Hematopoietic multipotent progenitor cell treated with erythropoietin and hydrocortisone succinate and interleukin-3 and kit ligand, for 15 days (in vitro differentiated cells): ENCODE measurements around the gene ECM1.

Source experiments
- DNase-seq: peaks from one replicate; pipeline ENCODE4 v3.0.0-alpha.2; 2015; ENCODE audit warnings: low spot score

Gene ECM1

GRCh38 chr1:150512846-150513245 is 4.9 kb downstream of the ECM1 start:
- DNase-seq = no peak

- peak; percentile 62 for DNase-seq
Measured at GRCh38 chr1:150513351-150513791, 5.5 kb downstream of the ECM1 start.

DNA sequence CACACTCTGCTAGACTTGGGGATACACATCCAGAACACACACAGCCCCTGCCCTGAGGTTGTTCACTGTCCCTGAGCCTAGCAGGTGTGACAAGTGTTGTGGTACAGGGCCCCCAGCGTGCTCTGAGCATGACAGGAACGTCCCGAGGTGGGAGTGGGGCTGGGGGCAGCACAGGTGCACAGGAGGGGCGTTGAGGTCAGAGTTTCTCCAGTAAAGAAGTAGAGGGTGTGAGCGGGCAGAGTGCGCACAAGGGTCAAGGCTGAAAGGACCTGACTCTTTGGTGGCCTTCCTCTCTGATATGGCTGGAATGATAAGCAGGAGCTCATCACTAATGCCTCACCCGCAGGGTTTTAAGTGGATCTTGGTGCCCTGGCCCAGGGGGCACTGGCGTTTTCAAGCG is 6.4 kb downstream of the ECM1 start:
- no peak for DNase-seq

DNA sequence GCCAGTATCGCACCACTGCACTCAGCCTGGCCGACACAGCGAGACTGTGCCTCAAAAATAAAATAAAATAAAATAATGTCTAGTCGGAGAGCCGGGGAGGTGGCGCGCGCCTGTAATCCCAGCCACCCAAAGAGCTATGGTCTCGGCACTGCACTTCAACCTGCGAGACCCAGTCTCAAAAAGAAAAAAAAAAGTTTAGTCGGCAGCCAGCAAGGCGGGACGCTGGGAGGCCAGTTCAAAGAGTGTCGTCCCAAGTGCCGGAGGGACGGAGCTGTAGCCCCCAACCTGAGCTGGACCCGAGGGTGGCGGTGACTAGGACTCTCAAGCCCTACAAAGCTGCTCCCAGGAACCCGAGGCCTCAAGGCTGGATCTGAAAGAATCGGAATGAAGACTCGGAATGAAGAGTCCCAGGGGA is 7.0 kb downstream of the ECM1 start:
- DNase-seq = no peak

- DNase-seq = peak; percentile 96
Measured at GRCh38 chr1:150515328-150516049, 7.6 kb downstream of the ECM1 start, which contains the start of gene FALEC. TSS of gene FALEC (plus strand) at chr1:150515752.

GRCh38 chr1:150516050-150516591 is 8.2 kb downstream of the ECM1 start:
- DNase-seq = no peak

- no peak for DNase-seq
Measured at GRCh38 chr1:150516616-150517015, 8.7 kb downstream of the ECM1 start.

- no peak for DNase-seq
Measured at GRCh38 chr1:150521196-150521968, 13.5 kb downstream of the ECM1 start.

DNA sequence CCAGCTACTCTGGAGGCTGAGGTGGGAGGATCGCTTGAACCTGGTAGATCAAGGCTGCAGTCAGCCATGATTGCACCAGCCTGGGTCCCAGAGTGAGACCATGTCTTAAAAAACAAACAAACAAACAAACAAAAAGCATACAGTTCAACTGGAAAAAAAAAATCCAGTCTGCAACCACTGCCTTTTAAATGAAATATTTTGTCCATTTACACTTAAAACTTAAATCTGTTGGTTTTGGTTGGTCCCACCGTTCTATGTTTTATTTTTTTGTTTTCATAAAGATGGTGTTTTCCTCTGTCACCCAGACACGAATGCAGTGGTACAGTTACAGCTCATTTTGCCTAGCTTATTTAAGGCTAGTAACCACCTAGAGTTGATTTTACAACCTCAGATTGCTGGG is 17.4 kb downstream of the ECM1 start:
- DNase-seq = no peak

DNA sequence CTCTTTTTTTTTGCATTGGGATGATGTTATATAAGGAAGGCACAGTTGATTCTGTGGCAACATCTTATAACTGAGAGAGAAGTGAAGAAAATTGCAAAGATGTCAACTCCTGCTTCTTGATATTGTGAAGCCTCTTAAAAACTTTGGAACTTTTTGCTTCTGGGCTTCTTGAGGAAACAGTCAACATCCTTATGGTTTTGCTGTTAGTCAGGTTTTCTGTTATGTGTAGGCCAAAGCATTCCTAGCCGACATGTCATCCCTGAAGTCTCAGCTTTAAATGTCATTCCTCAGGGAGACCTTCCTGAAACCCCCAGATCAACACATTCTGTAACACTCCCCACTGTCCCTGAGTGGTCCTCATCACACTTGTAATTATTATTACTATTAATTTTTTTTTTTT is 20.3 kb downstream of the ECM1 start:
- DNase-seq = no peak

GRCh38 chr1:150529017-150529416 is 21.1 kb downstream of the ECM1 start:
- DNase-seq = no peak

- no peak for DNase-seq
Measured at GRCh38 chr1:150530491-150531159, 22.7 kb downstream of the ECM1 start.

GRCh38 chr1:150532860-150533259 is 25.0 kb downstream of the ECM1 start:
- DNase-seq = no peak

- no peak for DNase-seq
Measured at GRCh38 chr1:150534002-150534401, 26.1 kb downstream of the ECM1 start.

GRCh38 chr1:150535511-150536287 is 27.8 kb downstream of the ECM1 start:
- DNase-seq = no peak

DNA sequence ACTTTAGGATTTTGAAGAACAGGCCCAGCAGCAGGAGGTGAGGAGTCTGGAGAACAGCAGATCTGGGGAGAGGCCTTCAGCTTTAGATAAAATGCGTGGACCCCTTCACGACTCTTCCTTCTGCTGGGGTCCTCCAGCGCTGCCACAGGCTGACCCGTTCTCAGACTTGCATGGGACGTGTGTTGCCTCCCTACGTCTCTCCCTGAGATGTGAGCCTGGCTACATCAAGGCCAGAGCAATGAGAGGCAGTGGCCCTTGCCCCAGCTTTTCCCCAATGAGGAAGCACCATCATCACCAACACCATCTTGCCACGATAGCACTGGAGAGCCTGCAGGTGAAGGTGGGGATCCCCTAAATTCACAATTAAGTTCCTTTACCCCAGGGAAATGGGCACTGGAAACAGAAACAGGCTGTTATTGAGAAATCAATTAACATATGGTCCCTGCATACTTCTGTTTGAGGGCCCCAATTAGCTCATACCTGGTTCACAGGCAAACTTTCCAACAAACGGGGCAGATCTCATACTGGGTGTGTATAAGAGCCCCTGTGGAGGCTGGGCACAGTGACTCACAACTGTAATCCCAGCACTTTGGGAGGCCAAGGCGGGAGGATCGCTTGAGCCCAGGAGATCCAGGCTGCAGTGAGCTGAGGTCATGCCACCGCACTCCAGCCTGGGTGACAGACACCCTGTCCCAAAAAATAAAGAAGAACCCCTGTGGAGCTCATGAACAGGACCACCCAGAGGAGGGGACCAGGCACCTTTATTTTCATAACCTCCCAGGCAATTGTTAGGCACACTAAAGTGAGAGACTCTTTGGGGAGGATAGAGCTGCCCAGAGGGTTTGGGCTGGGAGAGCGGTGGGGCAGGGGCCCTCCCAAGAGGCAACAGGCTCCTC is 29.2 kb downstream of the ECM1 start:
- DNase-seq = no peak

GRCh38 chr1:150537732-150538684 is 30.1 kb downstream of the ECM1 start:
- no peak for DNase-seq

DNA sequence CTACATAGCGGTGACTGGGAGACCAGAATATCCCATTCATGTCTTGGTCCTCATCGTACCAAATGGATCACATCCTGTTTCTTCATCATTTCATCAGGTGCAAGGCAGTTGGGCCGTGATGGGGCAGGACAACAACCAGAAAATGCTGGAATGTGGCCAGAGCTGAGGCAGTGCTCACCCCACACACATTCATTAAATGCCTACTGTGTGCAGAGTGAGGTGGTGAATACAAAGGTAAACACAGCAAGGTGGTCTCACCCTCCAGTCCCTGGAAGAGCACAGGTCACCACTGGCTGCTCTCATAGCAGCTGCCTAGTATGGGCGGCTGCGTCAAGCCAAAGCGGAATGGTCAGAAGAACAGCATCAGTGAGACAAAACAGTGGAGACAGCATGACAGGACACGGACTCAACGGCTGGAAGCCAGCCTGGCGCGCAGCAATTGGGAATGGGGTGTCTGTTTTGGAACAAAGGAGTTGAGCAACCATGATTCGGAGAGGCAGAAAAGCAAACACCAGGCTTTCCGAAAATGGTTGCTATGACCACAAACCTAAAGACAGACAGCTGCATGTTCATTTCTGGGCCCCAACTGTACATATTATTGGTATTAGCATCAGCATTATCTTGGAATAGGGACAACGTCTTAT is 35.7 kb downstream of the ECM1 start:
- DNase-seq = no peak

DNA sequence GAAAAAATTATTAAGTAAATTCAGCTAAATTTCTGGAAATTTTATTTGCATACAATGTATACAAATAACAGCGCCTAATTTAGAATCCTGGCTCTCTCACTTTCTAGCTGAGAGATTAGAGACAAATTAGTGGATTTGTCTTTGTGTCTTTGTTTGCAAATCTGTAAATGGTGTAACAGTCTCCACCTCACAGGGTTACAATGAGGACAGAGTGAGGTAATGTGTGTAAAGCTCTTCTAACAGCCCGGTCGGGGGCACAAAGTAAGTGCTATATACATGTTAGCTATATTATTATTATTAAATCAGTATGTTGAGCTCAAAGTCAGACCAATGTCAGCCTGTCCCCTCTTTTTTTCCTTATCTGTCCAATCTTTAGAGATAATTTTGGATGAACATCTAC is 36.3 kb downstream of the ECM1 start:
- no peak for DNase-seq
